GM10266 (cell line): Measurements from ENCODE around the gene PCBD2.
"Not testable (repeated sequence)": the region's sequence is repeated elsewhere in the genome, so short reads cannot be mapped to it uniquely, and the experiment has no call there.

ENCODE experiments used
- DNase-seq: peaks from one replicate; pipeline ENCODE4 v3.0.0; 2012; ENCODE audit errors: extremely low spot score
- CTCF ChIP-seq: IDR thresholded peaks from 2 replicates; pipeline ENCODE4 v1.5.1; 2012; ENCODE audit warnings: mild to moderate bottlenecking, low read depth; ENCODE audit not compliant: control insufficient read depth, insufficient read depth; ENCODE audit errors: missing control alignments

PCBD2 gene

GRCh38 chr5:134975843-134976242 is 70.9 kb downstream of the PCBD2 start:
- no peak for TF ChIP-seq CTCF
- no peak for DNase-seq

GRCh38 chr5:134976841-134977240 is 71.9 kb downstream of the PCBD2 start:
- no peak for TF ChIP-seq CTCF
- no peak for DNase-seq

- no peak for TF ChIP-seq CTCF
- no peak for DNase-seq
Measured at GRCh38 chr5:134979416-134979815, 74.5 kb downstream of the PCBD2 start.

- TF ChIP-seq CTCF = no peak
- no peak for DNase-seq
Measured at GRCh38 chr5:134982230-134982629, 77.3 kb downstream of the PCBD2 start.

- DNase-seq = no peak
- TF ChIP-seq CTCF = no peak
Measured at GRCh38 chr5:134989266-134989830, 84.4 kb downstream of the PCBD2 start.

GRCh38 chr5:134990183-134990582 is 85.3 kb downstream of the PCBD2 start:
- not testable (repeated sequence) for DNase-seq

GRCh38 chr5:134992148-134992547 is 87.2 kb downstream of the PCBD2 start:
- no peak for TF ChIP-seq CTCF

GRCh38 chr5:134993161-134993560 is 88.2 kb downstream of the PCBD2 start:
- TF ChIP-seq CTCF = no peak
- no peak for DNase-seq

More at GRCh38 chr5:134992148-134992547, 87.2 kb downstream of the PCBD2 start:
- no peak for DNase-seq
